Measurements from ENCODE around the gene ASCC1. TPM values are rescaled to one million over a fixed set of nuclear protein-coding genes. Genes with fewer than 3 reads are reported as not detected.
"Not testable (repeated sequence)": the region's sequence is repeated elsewhere in the genome, so short reads cannot be mapped to it uniquely, and the experiment has no call there.

ASCC1 gene
- total and polyA plus RNA-seq, 4 experiments from 2014 or later = 14.3 to 24.9 (median 18.6) TPM

- Mint-ChIP-seq H3K36me3 (peaks cover 33 to 53% of the 10 kb centered on the region in 2 donors), H3K4me3 (no peak overlapping the region), H3K9me3 (no peaks in the 10 kb centered on the region), H3K27me3 (no peaks in the 10 kb centered on the region), H3K4me1 (peaks cover 13 to 26% (median 19%) of the 10 kb centered on the region in 4 donors), H3K27ac (no peak overlapping the region)
- no peaks in the 10 kb centered on the region for H3K27me3 ChIP-seq (ENCODE audit: insufficient read depth, low read length)
- peaks cover 61% of the 10 kb centered on the region for H3K36me3 ChIP-seq (ENCODE audit: insufficient read depth, low read length)
- intact Hi-C loops (cut with micrococcal nuclease) = no loop called here
- H3K4me1 ChIP-seq (ENCODE audit: insufficient read depth, low read length) = peaks cover 13% of the 10 kb centered on the region
- DNase-seq = no peak
- H3K27ac ChIP-seq (ENCODE audit: low read depth, low read length) = no peak overlapping the region
- no peak overlapping the region for H3K4me3 ChIP-seq (ENCODE audit: low read length in 2 of 2)
- ChIA-PET POLR2A (ENCODE audit: partially characterized antibody) (interaction anchor here (1.0 kb wide), 1 partner anchor 14 kb away, joined by 3 read pairs; no protein-coding TSS in a partner anchor), CTCF (ENCODE audit: partially characterized antibody) (interaction anchor here (2.1 kb wide), 1 partner anchor 108 kb away, joined by 5 read pairs; no protein-coding TSS in a partner anchor)
- no peaks in the 10 kb centered on the region for H3K9me3 ChIP-seq (ENCODE audit: control insufficient read depth in 1 of 2, low read length in 2 of 2)
Measured at GRCh38 chr10:72233621-72234020, 17.5 kb upstream of the ASCC1 start.

GRCh38 chr10:72229261-72230251, 13.5 kb upstream of the ASCC1 start:
- CTCF ChIA-PET (ENCODE audit: partially characterized antibody) = interaction anchor here (0.8 to 3.4 kb wide), 11 partner anchors 9 to 181 kb away, joined by 3 to 18 read pairs (median 4); partner anchors contain the start of gene DDIT4
- Mint-ChIP-seq H3K4me3 (peak overlapping the region in 2 of 8 donors; percentile 20 to 42), H3K27me3 (no peaks in the 10 kb centered on the region), H3K4me1 (peaks cover 26 to 43% (median 35%) of the 10 kb centered on the region in 4 donors), H3K9me3 (no peaks in the 10 kb centered on the region), H3K36me3 (peaks cover 19 to 48% of the 10 kb centered on the region in 2 donors), H3K27ac (peak overlapping the region; percentile 3 to 89 (median 68))
- Histone ChIP-seq H3K4me1 (ENCODE audit: insufficient read depth, low read length) (peaks cover 35% of the 10 kb centered on the region), H3K36me3 (ENCODE audit: insufficient read depth, low read length) (peaks cover 53% of the 10 kb centered on the region), H3K9me3 (ENCODE audit: control insufficient read depth in 1 of 2, low read length in 2 of 2) (no peaks in the 10 kb centered on the region), H3K27me3 (ENCODE audit: insufficient read depth, low read length) (no peaks in the 10 kb centered on the region), H3K4me3 (ENCODE audit: low read length in 2 of 2) (no peak overlapping the region), H3K27ac (ENCODE audit: low read depth, low read length) (no peak overlapping the region)
- DNase-seq = no peak
- intact Hi-C loops (cut with micrococcal nuclease) = no loop called here
- POLR2A ChIA-PET (ENCODE audit: partially characterized antibody) = interaction anchor here (0.9 to 1.7 kb wide), 5 partner anchors 11 to 142 kb away, joined by 3 to 6 read pairs (median 4); partner anchors contain the start of genes ANAPC16 and ASCC1

DNA sequence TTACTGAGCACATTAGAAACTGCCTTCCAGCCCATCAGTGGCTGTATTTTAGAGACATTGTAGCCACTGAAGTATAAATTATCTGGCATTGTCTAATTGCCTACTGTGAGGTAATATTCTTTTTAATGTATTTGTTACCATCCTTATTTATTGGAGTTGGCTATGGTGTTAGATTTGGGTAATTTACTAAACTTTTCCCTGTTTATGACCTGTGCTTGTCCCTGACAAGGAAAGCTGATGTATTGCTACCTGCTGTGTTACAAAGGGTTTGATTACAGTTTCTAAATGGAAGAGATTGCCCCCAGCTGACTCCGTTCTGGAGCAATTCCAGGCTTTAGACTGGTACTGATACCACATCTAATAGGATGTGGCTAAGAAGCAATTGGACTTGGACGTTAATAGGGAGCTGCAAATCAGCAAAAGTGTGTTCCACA, 12.3 kb upstream of the ASCC1 start:
- H3K9me3 ChIP-seq (ENCODE audit: control insufficient read depth in 1 of 2, low read length in 2 of 2) = no peaks in the 10 kb centered on the region
- H3K4me1 Mint-ChIP-seq = peaks cover 33 to 53% (median 45%) of the 10 kb centered on the region in 4 donors
- POLR2A ChIA-PET (ENCODE audit: partially characterized antibody) = interaction anchor here (0.6 to 1.7 kb wide), 7 partner anchors 10 to 332 kb away, joined by 3 to 6 read pairs (median 3); partner anchors contain the start of genes ANAPC16 and ASCC1
- peaks cover 15 to 51% of the 10 kb centered on the region in 2 donors for H3K36me3 Mint-ChIP-seq
- H3K27ac ChIP-seq (ENCODE audit: low read depth, low read length) = no peak overlapping the region
- intact Hi-C loops (cut with micrococcal nuclease) = no loop called here
- no peaks in the 10 kb centered on the region for H3K27me3 ChIP-seq (ENCODE audit: insufficient read depth, low read length)
- peaks cover 51% of the 10 kb centered on the region for H3K36me3 ChIP-seq (ENCODE audit: insufficient read depth, low read length)
- no peaks in the 10 kb centered on the region for H3K27me3 Mint-ChIP-seq
- peak overlapping the region in 1 of 8 donors; percentile 38 for H3K4me3 Mint-ChIP-seq
- CTCF ChIA-PET (ENCODE audit: partially characterized antibody) = interaction anchor here (0.8 to 3.4 kb wide), 6 partner anchors 10 to 180 kb away, joined by 3 to 18 read pairs (median 6); no protein-coding TSS in a partner anchor
- DNase-seq = no peak
- H3K4me1 ChIP-seq (ENCODE audit: insufficient read depth, low read length) = peaks cover 47% of the 10 kb centered on the region
- H3K9me3 Mint-ChIP-seq = no peaks in the 10 kb centered on the region
- peak overlapping the region in 6 of 7 donors; percentile 19 to 83 (median 56) for H3K27ac Mint-ChIP-seq
- H3K4me3 ChIP-seq (ENCODE audit: low read length in 2 of 2) = no peak overlapping the region

- POLR2A ChIA-PET (ENCODE audit: partially characterized antibody) = no interaction called here
- Mint-ChIP-seq H3K36me3 (peaks cover 11 to 46% of the 10 kb centered on the region in 2 donors), H3K9me3 (no peaks in the 10 kb centered on the region), H3K27me3 (no peaks in the 10 kb centered on the region), H3K4me1 (peaks cover 34 to 58% (median 45%) of the 10 kb centered on the region in 4 donors), H3K27ac (peak overlapping the region in 4 of 7 donors; percentile 19 to 79 (median 36)), H3K4me3 (no peak overlapping the region)
- intact Hi-C loops (cut with micrococcal nuclease) = no loop called here
- DNase-seq = no peak
- no peak overlapping the region for H3K27ac ChIP-seq (ENCODE audit: low read depth, low read length)
- H3K4me3 ChIP-seq (ENCODE audit: low read length in 2 of 2) = no peak overlapping the region
- H3K4me1 ChIP-seq (ENCODE audit: insufficient read depth, low read length) = peaks cover 52% of the 10 kb centered on the region
- peaks cover 46% of the 10 kb centered on the region for H3K36me3 ChIP-seq (ENCODE audit: insufficient read depth, low read length)
- CTCF ChIA-PET (ENCODE audit: partially characterized antibody) = interaction anchor here (1.2 to 3.4 kb wide), 3 partner anchors 10 to 100 kb away, joined by 3 to 18 read pairs (median 5); no protein-coding TSS in a partner anchor
- H3K27me3 ChIP-seq (ENCODE audit: insufficient read depth, low read length) = no peaks in the 10 kb centered on the region
- no peaks in the 10 kb centered on the region for H3K9me3 ChIP-seq (ENCODE audit: control insufficient read depth in 1 of 2, low read length in 2 of 2)
Measured at GRCh38 chr10:72227826-72228225, 11.8 kb upstream of the ASCC1 start.

GRCh38 chr10:72226418-72227027, 10.4 kb upstream of the ASCC1 start:
- H3K4me1 Mint-ChIP-seq = peaks cover 37 to 61% (median 47%) of the 10 kb centered on the region in 4 donors
- no peak for DNase-seq
- intact Hi-C loops (cut with micrococcal nuclease) = no loop called here
- H3K4me3 ChIP-seq (ENCODE audit: low read length in 2 of 2) = no peak overlapping the region
- H3K27ac ChIP-seq (ENCODE audit: low read depth, low read length) = peak overlapping the region; percentile 15
- H3K27me3 ChIP-seq (ENCODE audit: insufficient read depth, low read length) = no peaks in the 10 kb centered on the region
- peak overlapping the region; percentile 1 to 79 (median 72) for H3K27ac Mint-ChIP-seq
- no peaks in the 10 kb centered on the region for H3K27me3 Mint-ChIP-seq
- peaks cover 13 to 47% of the 10 kb centered on the region in 2 donors for H3K36me3 Mint-ChIP-seq
- peaks cover 56% of the 10 kb centered on the region for H3K4me1 ChIP-seq (ENCODE audit: insufficient read depth, low read length)
- H3K9me3 ChIP-seq (ENCODE audit: control insufficient read depth in 1 of 2, low read length in 2 of 2) = no peaks in the 10 kb centered on the region
- peak overlapping the region in 3 of 8 donors; percentile 12 to 43 (median 17) for H3K4me3 Mint-ChIP-seq
- ChIA-PET POLR2A (ENCODE audit: partially characterized antibody) (interaction anchor here (0.7 to 1.8 kb wide), 3 partner anchors 10 to 34 kb away, joined by 3 to 5 read pairs (median 4); partner anchors contain the start of gene ASCC1), CTCF (ENCODE audit: partially characterized antibody) (interaction anchor here (0.9 to 9.1 kb wide), 8 partner anchors 11 to 178 kb away, joined by 3 to 89 read pairs (median 10); no protein-coding TSS in a partner anchor)
- H3K9me3 Mint-ChIP-seq = no peaks in the 10 kb centered on the region
- H3K36me3 ChIP-seq (ENCODE audit: insufficient read depth, low read length) = peaks cover 44% of the 10 kb centered on the region

DNA sequence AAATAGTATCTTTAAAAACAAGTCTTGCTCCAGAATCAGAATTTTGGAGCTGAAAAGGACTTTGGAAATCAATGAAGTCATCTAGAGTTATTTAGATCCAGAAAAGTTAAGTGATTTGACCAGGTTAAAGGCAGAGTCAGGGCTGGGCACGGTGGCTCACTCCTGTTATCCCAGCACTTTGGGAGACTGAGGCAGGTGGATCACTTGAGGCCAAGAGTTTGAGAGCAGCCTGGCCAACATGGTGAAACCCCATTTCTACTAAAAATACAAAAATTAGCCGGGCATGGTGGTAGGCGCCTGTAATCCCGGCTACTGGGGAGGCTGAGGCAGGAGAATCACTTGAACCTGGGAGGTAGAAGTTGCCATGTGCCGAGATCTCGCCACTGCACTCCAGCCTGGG, 8.1 kb upstream of the ASCC1 start:
- peaks cover 21% of the 10 kb centered on the region for H3K36me3 ChIP-seq (ENCODE audit: insufficient read depth, low read length)
- intact Hi-C loops (cut with micrococcal nuclease) = not testable (repeated sequence)
- peaks cover 54% of the 10 kb centered on the region for H3K4me1 ChIP-seq (ENCODE audit: insufficient read depth, low read length)

More for the DNA sequence above, 8.1 kb upstream of the ASCC1 start:
- not testable (repeated sequence) for H3K4me3 Mint-ChIP-seq; H3K9me3 Mint-ChIP-seq; H3K27ac ChIP-seq (ENCODE audit: low read depth, low read length); H3K27me3 Mint-ChIP-seq; H3K9me3 ChIP-seq (ENCODE audit: control insufficient read depth in 1 of 2, low read length in 2 of 2); DNase-seq; H3K27me3 ChIP-seq (ENCODE audit: insufficient read depth, low read length); H3K4me3 ChIP-seq (ENCODE audit: low read length in 2 of 2)
- ChIA-PET CTCF (ENCODE audit: partially characterized antibody) (interaction anchor here (1.0 to 9.1 kb wide), 12 partner anchors 14 to 328 kb away, joined by 3 to 89 read pairs (median 6); no protein-coding TSS in a partner anchor), POLR2A (ENCODE audit: partially characterized antibody) (interaction anchor here (0.6 to 1.7 kb wide), 9 partner anchors 8 to 136 kb away, joined by 3 to 6 read pairs (median 3); partner anchors contain the start of genes ANAPC16, ASCC1 and SPOCK2)
- Mint-ChIP-seq H3K36me3 (peaks cover 13 to 38% of the 10 kb centered on the region in 2 donors), H3K4me1 (peaks cover 35 to 55% (median 43%) of the 10 kb centered on the region in 4 donors), H3K27ac (peak overlapping the region in 3 of 7 donors; percentile 60 to 91 (median 78))

Data from CD4-positive, alpha-beta memory T cell (primary cell).